OCI-LY7 (cell line): ENCODE data around the gene ALPK3. TPM values are rescaled to one million over a fixed set of nuclear protein-coding genes. Genes with fewer than 3 reads are reported as not detected.

Source experiments
- BruUV-seq: library from RNA; stranded (reverse); fragments of 400-500 nt; replicated peaks from 2 replicates; lab custom pipeline; 2021; lab: Mats Ljungman, UMichigan
- CTCF ChIA-PET: fragments of 300-600 bp; sonication (Branson Sonifier 250); formaldehyde crosslinking; loops from one replicate; lab custom pipeline; 2022; ENCODE audit warnings: antibody characterized with exemption; ENCODE audit not compliant: unreplicated experiment; lab: Charles Lee
- POLR2A ChIA-PET: fragments of 300-600 bp; sonication (Branson Sonifier 250); formaldehyde crosslinking; loops from one replicate; lab custom pipeline; 2022; ENCODE audit warnings: antibody characterized with exemption; lab: Charles Lee
- DNase-seq: peaks from one replicate; pipeline ENCODE4 v3.0.0-alpha.2; 2015; ENCODE audit warnings: low spot score
- H2AFZ ChIP-seq: fragments of 200-600 bp; sonication (generic), shearing (Covaris generic); 2 replicates; pipeline ENCODE4 v1.6.1; 2014; ENCODE audit warnings: mild to moderate bottlenecking, antibody characterized with exemption, low read length, moderate library complexity
- H3K27ac ChIP-seq: fragments of 200-600 bp; sonication (generic); 2 replicates; pipeline ENCODE4 v1.5.1; 2014; ENCODE audit warnings: mixed run types, low read depth, mild to moderate bottlenecking, moderate library complexity, low read length, inconsistent platforms; ENCODE audit not compliant: poor library complexity, severe bottlenecking
- H3K36me3 ChIP-seq: fragments of 200-600 bp; sonication (generic); 2 replicates; pipeline ENCODE4 v1.6.1; 2014; ENCODE audit warnings: mild to moderate bottlenecking, antibody characterized with exemption, low read length, moderate library complexity, mixed read lengths; ENCODE audit not compliant: insufficient read depth
- H3K4me1 ChIP-seq: fragments of 200-600 bp; sonication (generic); 2 replicates; pipeline ENCODE4 v1.5.1; 2014; ENCODE audit warnings: mild to moderate bottlenecking, low read length; ENCODE audit not compliant: insufficient read depth, poor library complexity, severe bottlenecking
- H3K4me2 ChIP-seq: fragments of 200-600 bp; sonication (generic); 2 replicates; pipeline ENCODE4 v1.6.1; 2014; ENCODE audit warnings: mild to moderate bottlenecking, low read length
- H3K4me3 ChIP-seq: fragments of 200-600 bp; sonication (generic); 2 replicates; pipeline ENCODE4 v1.5.1; 2014; ENCODE audit warnings: mild to moderate bottlenecking, low read depth, low read length; ENCODE audit not compliant: poor library complexity, severe bottlenecking
- H3K79me2 ChIP-seq: fragments of 200-600 bp; sonication (generic); 2 replicates; pipeline ENCODE4 v1.6.1; 2016; ENCODE audit warnings: low read depth, mild to moderate bottlenecking, low read length, moderate library complexity, mixed read lengths; ENCODE audit not compliant: insufficient read depth
- H3K9me2 ChIP-seq: fragments of 200-600 bp; sonication (generic); 2 replicates; pipeline ENCODE4 v1.6.1; 2016; ENCODE audit warnings: mild to moderate bottlenecking, low read length, mixed read lengths; ENCODE audit not compliant: insufficient read depth
- H3K9me3 ChIP-seq: fragments of 200-600 bp; sonication (generic); 2 replicates; pipeline ENCODE4 v1.6.1; 2014; ENCODE audit warnings: mild to moderate bottlenecking, mixed run types, low read length, mixed read lengths
- H4K20me1 ChIP-seq: fragments of 200-600 bp; sonication (generic); 2 replicates; pipeline ENCODE4 v1.6.1; 2014; ENCODE audit warnings: mild to moderate bottlenecking, antibody characterized with exemption, low read length, moderate library complexity, mixed read lengths; ENCODE audit not compliant: insufficient read depth
- CTCF ChIP-seq: fragments of 200-600 bp; sonication (generic); conservative IDR thresholded peaks from 2 replicates; pipeline ENCODE4 v1.5.1; 2014; ENCODE audit warnings: mild to moderate bottlenecking, antibody characterized with exemption, low read length, moderate library complexity, mixed read lengths
- EZH2phosphoT487 ChIP-seq: fragments of 200-600 bp; sonication (generic); IDR thresholded peaks from 2 replicates; pipeline ENCODE4 v1.6.1; 2018; ENCODE audit warnings: low read depth, borderline replicate concordance, mild to moderate bottlenecking, mixed run types, antibody characterized with exemption, low read length, moderate library complexity, mixed read lengths
- intact Hi-C: fragments of 100-400 bp; cut with micrococcal nuclease; formaldehyde crosslinking; loops from one replicate; pipeline ENCODE4 v1.10.0; 2022; ENCODE audit not compliant: unreplicated experiment
- total RNA-seq, 2 experiments: library from RNA; depleted of rRNA in 1 of 2; stranded (reverse); fragments of >200 nt in 1 of 2; shearing (Covaris generic) in 1 of 2; gene quantifications; 2 replicates each; pipeline ENCODE4 v1.2.3, GENCODE V29; 2014 to 2022

Gene ALPK3
- total RNA-seq, 2 experiments from 2014 or later: 0.16 to 0.23 TPM

GRCh38 chr15:84790676-84791075 lies 26.5 kb upstream of the ALPK3 start:
- Histone ChIP-seq H3K4me2 (no peak overlapping the region), H3K79me2 (peaks cover 27% of the 10 kb centered on the region), H3K4me3 (no peak overlapping the region), H3K27ac (no peak overlapping the region), H3K9me2 (no peaks in the 10 kb centered on the region), H3K9me3 (no peaks in the 10 kb centered on the region), H3K36me3 (peaks cover 90% of the 10 kb centered on the region), H2AFZ (no peak overlapping the region), H4K20me1 (no peaks in the 10 kb centered on the region; the same call in 1 of the 2 replicates), H3K4me1 (no peaks in the 10 kb centered on the region)
- intact Hi-C loops: no loop called here
- no TSS peak for BruUV-seq
- POLR2A ChIA-PET: interaction anchor here (0.7 to 1.5 kb wide), 2 partner anchors 14 to 17 kb away, joined by 3 read pairs; no protein-coding TSS in a partner anchor
- TF ChIP-seq CTCF (no peak), EZH2phosphoT487 (no peak)
- no peak for DNase-seq
- CTCF ChIA-PET: no interaction called here

DNA sequence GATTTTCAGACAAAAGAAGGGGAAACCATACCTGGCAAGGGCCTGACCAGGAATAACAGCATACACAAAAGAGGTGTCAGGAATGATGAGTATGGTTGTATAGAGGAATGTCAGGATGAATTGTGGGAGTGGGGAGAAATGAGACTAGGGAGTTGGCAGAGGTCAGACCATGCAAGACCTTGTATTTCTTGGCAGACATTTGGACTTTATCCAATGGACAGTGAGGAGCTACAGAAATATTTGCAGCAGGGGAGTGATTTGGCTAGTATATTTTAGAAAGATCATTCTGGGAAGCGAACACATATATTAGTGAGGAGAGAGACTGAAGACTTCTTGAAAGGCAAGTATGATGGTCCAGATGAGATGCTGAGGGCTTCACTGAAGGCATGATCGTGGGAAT lies 25.4 kb upstream of the ALPK3 start:
- intact Hi-C loops: no loop called here
- DNase-seq: no peak
- CTCF ChIA-PET: interaction anchor here (0.6 kb wide), 1 partner anchor 149 kb away, joined by 3 read pairs; no protein-coding TSS in a partner anchor
- Histone ChIP-seq H2AFZ (no peak overlapping the region), H3K9me3 (no peaks in the 10 kb centered on the region), H3K4me2 (no peak overlapping the region), H3K9me2 (no peaks in the 10 kb centered on the region), H3K27ac (no peak overlapping the region), H3K79me2 (peaks cover 25% of the 10 kb centered on the region), H3K4me1 (no peaks in the 10 kb centered on the region), H4K20me1 (no peaks in the 10 kb centered on the region; the same call in 1 of the 2 replicates), H3K36me3 (peaks cover 83% of the 10 kb centered on the region), H3K4me3 (no peak overlapping the region)
- POLR2A ChIA-PET: interaction anchor here (0.7 to 1.5 kb wide), 2 partner anchors 18 to 24 kb away, joined by 3 read pairs; no protein-coding TSS in a partner anchor
- TF ChIP-seq EZH2phosphoT487: no peak
- no peak for TF ChIP-seq CTCF
- no TSS peak for BruUV-seq

DNA sequence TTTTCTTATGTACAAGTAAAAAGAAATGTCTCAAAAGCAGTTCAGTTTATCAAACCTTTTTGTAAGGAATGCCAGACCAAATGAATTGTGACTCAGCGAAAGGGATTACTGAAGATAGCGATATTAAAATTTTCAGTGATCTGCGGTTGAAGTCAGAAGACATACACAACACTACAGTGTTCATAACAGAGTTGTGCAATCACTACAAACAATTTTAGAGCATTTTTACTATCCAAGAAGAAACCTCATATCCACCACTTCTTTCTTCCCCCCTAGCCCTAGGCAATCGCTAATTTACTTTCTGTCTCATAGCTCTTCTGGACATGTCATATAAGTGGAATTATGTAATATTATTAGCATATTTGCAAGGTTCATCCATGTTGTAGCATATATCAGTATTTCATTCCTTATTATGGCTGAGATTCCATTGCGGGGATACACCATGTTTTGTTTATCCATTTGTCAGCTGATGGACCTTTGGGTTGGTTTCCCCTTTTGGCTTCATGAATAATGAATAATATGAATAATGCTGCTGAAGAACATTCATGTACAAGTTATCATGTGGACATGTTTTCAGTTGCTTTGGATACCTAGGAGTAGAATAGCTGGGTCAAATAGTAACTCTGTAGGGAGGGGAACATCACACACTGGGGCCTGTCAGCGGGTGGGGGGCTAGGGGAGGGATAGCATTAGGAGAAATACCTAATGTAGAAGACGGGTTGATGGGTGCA lies 23.6 kb upstream of the ALPK3 start:
- ChIA-PET POLR2A (no interaction called here), CTCF (interaction anchor here (0.7 kb wide), 1 partner anchor 11 kb away, joined by 3 read pairs; no protein-coding TSS in a partner anchor)
- DNase-seq: no peak
- TF ChIP-seq EZH2phosphoT487: no peak
- TF ChIP-seq CTCF: no peak
- Histone ChIP-seq H3K9me2 (no peaks in the 10 kb centered on the region), H2AFZ (no peak overlapping the region), H3K79me2 (peaks cover 11% of the 10 kb centered on the region; the same call in 1 of the 2 replicates), H3K36me3 (peaks cover 83% of the 10 kb centered on the region), H4K20me1 (no peaks in the 10 kb centered on the region; the same call in 1 of the 2 replicates), H3K4me1 (no peaks in the 10 kb centered on the region), H3K4me2 (no peak overlapping the region), H3K9me3 (no peaks in the 10 kb centered on the region), H3K27ac (no peak overlapping the region), H3K4me3 (no peak overlapping the region)
- intact Hi-C loops: no loop called here
- BruUV-seq: no TSS peak
